Vagina (tissue), 2 donors: ENCODE measurements around the gene ICE1. TPM values are rescaled to one million over a fixed set of nuclear protein-coding genes. Genes with fewer than 3 reads are reported as not detected.

Experiments used
- DNase-seq, 2 donors: peaks; one replicate each; pipeline ENCODE4 v3.0.0-alpha.2; 2017; ENCODE audit errors: extremely low spot score in 2 of 2
- H3K27ac ChIP-seq: fragments of 200-600 bp; sonication (generic); one replicate; pipeline ENCODE4 v1.5.1; 2019
- H3K27me3 ChIP-seq: fragments of 200-600 bp; sonication (generic); one replicate; pipeline ENCODE4 v1.5.1; 2019
- H3K36me3 ChIP-seq, 2 donors: fragments of 200-600 bp; sonication (generic); one replicate each; pipeline ENCODE4 v1.5.1; 2017 to 2019
- H3K4me1 ChIP-seq: fragments of 200-600 bp; sonication (generic); one replicate; pipeline ENCODE4 v1.5.1; 2019
- H3K4me3 ChIP-seq, 2 donors: fragments of 200-600 bp; sonication (generic); 1 replicate in 1 of 2; 2 replicates in 1 of 2; pipeline ENCODE4 v1.5.1; 2016 to 2019
- H3K9me3 ChIP-seq: fragments of 200-600 bp; sonication (generic); one replicate; pipeline ENCODE4 v1.5.1; 2019
- POLR2A ChIP-seq, 2 donors: fragments of 450-650 bp; IDR thresholded peaks; one replicate each; pipeline ENCODE4 v1.6.1; 2017; ENCODE audit warnings: antibody characterized with exemption in 2 of 2, mild to moderate bottlenecking in 2 of 2, moderate library complexity in 2 of 2
- POLR2AphosphoS5 ChIP-seq, 2 donors: sonication (generic); formaldehyde crosslinking; IDR thresholded peaks; one replicate each; pipeline ENCODE4 v1.9.0; 2017; ENCODE audit warnings: antibody characterized with exemption in 2 of 2, mild to moderate bottlenecking in 2 of 2, low read depth in 1 of 2; ENCODE audit not compliant: insufficient read depth in 1 of 2
- intact Hi-C: fragments of 100-400 bp; cut with DNase I; formaldehyde crosslinking; loops from one replicate; pipeline ENCODE4 v1.15.1; 2023
- total RNA-seq: library from RNA; depleted of rRNA; stranded (reverse); fragments of >200 nt; gene quantifications from one replicate; pipeline ENCODE4 v1.2.3, GENCODE V29; 2016
- TF ChIP-seq, protein P1 (sequence below), 3 experiments: fragments of 450-650 bp in 2 of 3; fragments of 200-600 bp in 1 of 3; sonication (generic) in 1 of 3; IDR thresholded peaks; one replicate each; pipeline ENCODE4 v1.5.1; 2017 to 2019; ENCODE audit warnings: antibody characterized with exemption in 3 of 3, mild to moderate bottlenecking in 2 of 3, moderate library complexity in 2 of 3

Gene ICE1
- total RNA-seq, 1 donor from 2014 or later, result 23.1 TPM

GRCh38 chr5:5378531-5378930, 43.9 kb upstream of the ICE1 start:
- Histone ChIP-seq H3K36me3 (no peaks in the 10 kb centered on the region), H3K27ac (no peak overlapping the region), H3K4me1 (peaks cover 8% of the 10 kb centered on the region), H3K27me3 (no peaks in the 10 kb centered on the region), H3K9me3 (no peaks in the 10 kb centered on the region), H3K4me3 (no peak overlapping the region)
- TF ChIP-seq POLR2A (IDR thresholded peaks at IDR 0.05), result no peak
- no peak for TF ChIP-seq POLR2AphosphoS5 (IDR thresholded peaks at IDR 0.05; ENCODE audit: insufficient read depth in 1 of 2, low read depth in 1 of 2)
- TF ChIP-seq, protein P1, sequence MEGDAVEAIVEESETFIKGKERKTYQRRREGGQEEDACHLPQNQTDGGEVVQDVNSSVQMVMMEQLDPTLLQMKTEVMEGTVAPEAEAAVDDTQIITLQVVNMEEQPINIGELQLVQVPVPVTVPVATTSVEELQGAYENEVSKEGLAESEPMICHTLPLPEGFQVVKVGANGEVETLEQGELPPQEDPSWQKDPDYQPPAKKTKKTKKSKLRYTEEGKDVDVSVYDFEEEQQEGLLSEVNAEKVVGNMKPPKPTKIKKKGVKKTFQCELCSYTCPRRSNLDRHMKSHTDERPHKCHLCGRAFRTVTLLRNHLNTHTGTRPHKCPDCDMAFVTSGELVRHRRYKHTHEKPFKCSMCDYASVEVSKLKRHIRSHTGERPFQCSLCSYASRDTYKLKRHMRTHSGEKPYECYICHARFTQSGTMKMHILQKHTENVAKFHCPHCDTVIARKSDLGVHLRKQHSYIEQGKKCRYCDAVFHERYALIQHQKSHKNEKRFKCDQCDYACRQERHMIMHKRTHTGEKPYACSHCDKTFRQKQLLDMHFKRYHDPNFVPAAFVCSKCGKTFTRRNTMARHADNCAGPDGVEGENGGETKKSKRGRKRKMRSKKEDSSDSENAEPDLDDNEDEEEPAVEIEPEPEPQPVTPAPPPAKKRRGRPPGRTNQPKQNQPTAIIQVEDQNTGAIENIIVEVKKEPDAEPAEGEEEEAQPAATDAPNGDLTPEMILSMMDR (IDR thresholded peaks at IDR 0.05), result no peak
- intact Hi-C loops, result no loop called here
- no peak for DNase-seq

GRCh38 chr5:5380298-5380697, 42.2 kb upstream of the ICE1 start:
- DNase-seq, result no peak
- Histone ChIP-seq H3K27me3 (no peaks in the 10 kb centered on the region), H3K4me1 (no peaks in the 10 kb centered on the region), H3K4me3 (no peak overlapping the region), H3K27ac (no peak overlapping the region), H3K9me3 (no peaks in the 10 kb centered on the region), H3K36me3 (no peaks in the 10 kb centered on the region)
- intact Hi-C loops, result no loop called here
- no peak for TF ChIP-seq POLR2AphosphoS5 (IDR thresholded peaks at IDR 0.05; ENCODE audit: insufficient read depth in 1 of 2, low read depth in 1 of 2)
- TF ChIP-seq, protein P1 (IDR thresholded peaks at IDR 0.05), result no peak
- TF ChIP-seq POLR2A (IDR thresholded peaks at IDR 0.05), result no peak

DNA sequence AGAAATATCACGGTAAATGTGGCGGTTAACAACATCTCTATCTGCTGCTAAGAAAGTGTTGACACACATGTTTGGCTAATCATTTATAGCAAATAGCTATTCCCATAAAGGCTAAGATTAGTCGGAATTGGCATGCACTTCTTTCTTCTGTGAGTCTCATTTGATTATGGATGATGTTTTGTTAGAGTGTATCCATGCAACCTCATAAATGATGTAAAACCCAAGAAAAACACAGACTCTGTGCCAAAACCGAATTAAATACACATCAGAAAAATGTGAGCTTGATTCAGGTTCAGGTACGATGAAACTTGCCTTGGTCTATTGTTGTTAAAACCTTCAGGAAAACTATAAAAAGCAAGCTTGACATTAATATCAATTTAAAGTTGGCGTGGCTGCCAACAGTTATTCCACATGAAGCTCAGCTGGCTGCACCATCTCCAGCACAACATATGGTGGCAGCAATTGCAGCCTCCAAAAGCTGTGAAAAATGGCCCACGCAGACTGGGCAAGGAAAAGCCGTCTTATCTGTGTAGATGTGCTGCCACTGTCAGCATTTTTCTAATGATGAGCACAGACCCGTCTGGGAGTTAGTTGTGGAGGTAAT, 41.1 kb upstream of the ICE1 start:
- H3K27me3 ChIP-seq, result no peaks in the 10 kb centered on the region
- TF ChIP-seq POLR2AphosphoS5 (IDR thresholded peaks at IDR 0.05; ENCODE audit: insufficient read depth in 1 of 2, low read depth in 1 of 2), result no peak
- TF ChIP-seq, protein P1 (IDR thresholded peaks at IDR 0.05), result no peak
- no peak for TF ChIP-seq POLR2A (IDR thresholded peaks at IDR 0.05)
- no peaks in the 10 kb centered on the region for H3K9me3 ChIP-seq
- H3K36me3 ChIP-seq, result no peaks in the 10 kb centered on the region
- intact Hi-C loops, result no loop called here
- H3K27ac ChIP-seq, result no peak overlapping the region
- no peak overlapping the region for H3K4me3 ChIP-seq
- H3K4me1 ChIP-seq, result no peaks in the 10 kb centered on the region
- DNase-seq, result no peak

DNA sequence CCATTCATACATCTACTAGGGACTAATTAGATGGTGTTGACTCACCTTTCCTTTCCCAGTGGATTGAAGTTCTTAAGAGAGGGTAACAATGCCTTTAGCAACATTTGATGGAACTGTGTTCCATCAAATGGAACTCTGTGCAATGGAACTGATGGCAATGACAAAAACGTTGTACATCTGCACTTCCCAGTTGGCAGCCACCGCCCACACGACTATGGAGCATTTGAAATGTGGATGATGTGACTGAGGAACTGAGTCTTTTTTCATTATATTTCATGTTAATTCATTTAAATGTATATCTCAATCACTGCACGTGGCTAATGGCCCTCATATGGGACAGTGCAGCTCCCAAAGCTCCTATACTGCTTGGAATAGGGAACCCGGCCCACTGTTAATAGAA, 39.0 kb upstream of the ICE1 start:
- no peak overlapping the region for H3K4me3 ChIP-seq
- H3K9me3 ChIP-seq, result no peaks in the 10 kb centered on the region
- DNase-seq, result no peak
- intact Hi-C loops, result no loop called here
- no peaks in the 10 kb centered on the region for H3K36me3 ChIP-seq
- TF ChIP-seq, protein P1 (IDR thresholded peaks at IDR 0.05), result no peak
- TF ChIP-seq POLR2A (IDR thresholded peaks at IDR 0.05), result no peak
- no peak for TF ChIP-seq POLR2AphosphoS5 (IDR thresholded peaks at IDR 0.05; ENCODE audit: insufficient read depth in 1 of 2, low read depth in 1 of 2)
- no peaks in the 10 kb centered on the region for H3K4me1 ChIP-seq
- H3K27me3 ChIP-seq, result no peaks in the 10 kb centered on the region
- no peak overlapping the region for H3K27ac ChIP-seq

GRCh38 chr5:5384660-5385330, 37.7 kb upstream of the ICE1 start:
- Histone ChIP-seq H3K9me3 (no peaks in the 10 kb centered on the region), H3K4me1 (no peaks in the 10 kb centered on the region), H3K27ac (peak overlapping the region; percentile 35), H3K27me3 (no peaks in the 10 kb centered on the region), H3K4me3 (no peak overlapping the region), H3K36me3 (no peaks in the 10 kb centered on the region)
- no peak for TF ChIP-seq POLR2A (IDR thresholded peaks at IDR 0.05)
- TF ChIP-seq, protein P1 (IDR thresholded peaks at IDR 0.05), result no peak
- TF ChIP-seq POLR2AphosphoS5 (IDR thresholded peaks at IDR 0.05; ENCODE audit: insufficient read depth in 1 of 2, low read depth in 1 of 2), result no peak
- intact Hi-C loops, result no loop called here
- DNase-seq, result no peak
